Dendritic cell treated with granulocyte-macrophage colony-stimulating factor and Interleukin-4, amounts not matched to agents 40 ng/mL and 50 ng/mL, for 4 days (primary cell): ENCODE data around the gene FASN.

ENCODE experiments used
- H3K27ac Mint-ChIP-seq: one replicate; pipeline ENCODE4 v1.8.0; 2022; ENCODE audit warnings: mild to moderate bottlenecking, mixed read lengths
- H3K27me3 Mint-ChIP-seq: one replicate; pipeline ENCODE4 v1.8.0; 2022; ENCODE audit warnings: mild to moderate bottlenecking, mixed read lengths
- H3K36me3 Mint-ChIP-seq: one replicate; pipeline ENCODE4 v1.8.0; 2022; ENCODE audit warnings: low read depth, mixed read lengths
- H3K4me1 Mint-ChIP-seq: one replicate; pipeline ENCODE4 v1.8.0; 2022; ENCODE audit warnings: low read depth, mixed read lengths
- H3K4me3 Mint-ChIP-seq: one replicate; pipeline ENCODE4 v1.8.0; 2022; ENCODE audit warnings: mild to moderate bottlenecking, moderate library complexity, mixed read lengths
- H3K9me3 Mint-ChIP-seq: one replicate; pipeline ENCODE4 v1.8.0; 2022; ENCODE audit warnings: mixed read lengths
- intact Hi-C: fragments of 100-400 bp; cut with micrococcal nuclease; formaldehyde crosslinking; loops from one replicate; pipeline ENCODE4 v1.15.0; 2022

FASN gene

GRCh38 chr17:82050761-82051641, 47.0 kb downstream of the FASN start:
- Mint-ChIP-seq H3K27ac (peak overlapping the region; percentile 87), H3K27me3 (no peaks in the 10 kb centered on the region), H3K36me3 (peaks cover 79% of the 10 kb centered on the region), H3K9me3 (no peaks in the 10 kb centered on the region), H3K4me3 (peak overlapping the region; percentile 94), H3K4me1 (peaks cover 46% of the 10 kb centered on the region)
- intact Hi-C loops, result loop anchor here (1.0 kb wide), 1 partner anchor 14 kb away; the partner anchor contains the start of gene DCXR

DNA sequence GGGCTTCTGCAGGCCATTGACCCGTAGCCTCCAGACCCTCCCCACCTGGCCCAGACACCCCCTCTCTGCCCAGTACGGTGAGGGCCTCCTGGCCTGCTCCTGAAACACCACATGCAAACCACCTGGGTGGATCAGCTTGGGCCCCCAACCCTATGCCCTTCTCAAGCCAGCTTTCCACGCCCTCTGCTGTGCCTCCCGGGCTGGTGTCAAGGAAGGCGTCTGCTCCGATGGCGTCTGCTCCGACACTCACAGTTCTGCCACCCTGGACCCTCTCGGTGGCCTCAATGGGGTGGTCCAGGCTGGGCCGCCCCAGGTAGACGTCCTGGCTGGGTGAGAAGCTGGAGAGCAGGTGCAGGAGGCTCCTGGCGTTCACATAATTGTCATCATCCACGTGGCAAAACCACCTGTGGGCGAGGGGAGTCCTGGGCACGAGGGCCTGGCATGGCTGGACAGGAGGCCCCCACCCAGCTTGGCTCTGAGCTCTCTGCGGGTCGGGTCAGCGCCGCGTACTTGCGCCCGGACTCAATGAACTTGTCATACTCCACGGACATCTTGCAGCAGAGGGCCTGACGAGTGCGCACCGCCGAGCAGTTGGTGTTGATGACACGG, 47.8 kb downstream of the FASN start:
- peaks cover 46% of the 10 kb centered on the region for H3K4me1 Mint-ChIP-seq
- H3K36me3 Mint-ChIP-seq, result peaks cover 72% of the 10 kb centered on the region
- no peaks in the 10 kb centered on the region for H3K27me3 Mint-ChIP-seq
- peak overlapping the region; percentile 94 for H3K4me3 Mint-ChIP-seq
- H3K9me3 Mint-ChIP-seq, result no peaks in the 10 kb centered on the region
- intact Hi-C loops, result no loop called here
- peak overlapping the region; percentile 87 for H3K27ac Mint-ChIP-seq

GRCh38 chr17:82049521-82049971, 48.5 kb downstream of the FASN start:
- H3K9me3 Mint-ChIP-seq, result no peaks in the 10 kb centered on the region
- peaks cover 64% of the 10 kb centered on the region for H3K36me3 Mint-ChIP-seq
- intact Hi-C loops, result no loop called here
- peaks cover 46% of the 10 kb centered on the region for H3K4me1 Mint-ChIP-seq
- no peaks in the 10 kb centered on the region for H3K27me3 Mint-ChIP-seq
- no peak overlapping the region for H3K27ac Mint-ChIP-seq
- H3K4me3 Mint-ChIP-seq, result no peak overlapping the region

DNA sequence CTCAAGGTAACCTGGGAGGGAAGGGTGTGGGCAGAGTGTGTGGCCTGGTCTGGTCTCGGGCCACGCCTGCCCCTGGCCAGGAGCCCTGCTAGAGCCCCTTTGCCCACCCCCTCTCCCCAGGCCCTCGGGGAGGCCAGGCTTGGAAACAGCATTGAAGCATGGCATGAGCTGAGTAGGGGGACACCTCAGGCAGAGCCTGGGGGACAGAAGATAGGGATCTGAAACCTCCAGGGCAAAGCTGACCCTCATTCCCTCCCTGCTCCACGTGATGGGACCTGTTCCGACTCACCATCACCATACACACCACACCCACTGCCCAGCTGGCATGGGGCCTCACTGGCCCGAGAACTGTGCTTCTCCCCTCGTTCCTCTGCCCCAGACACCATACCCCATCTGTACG, 48.9 kb downstream of the FASN start:
- Mint-ChIP-seq H3K9me3 (no peaks in the 10 kb centered on the region), H3K36me3 (peaks cover 60% of the 10 kb centered on the region), H3K27ac (no peak overlapping the region), H3K4me3 (no peak overlapping the region), H3K27me3 (no peaks in the 10 kb centered on the region), H3K4me1 (peaks cover 43% of the 10 kb centered on the region)
- intact Hi-C loops, result no loop called here

GRCh38 chr17:82048571-82048971, 49.5 kb downstream of the FASN start:
- no peak overlapping the region for H3K4me3 Mint-ChIP-seq
- H3K9me3 Mint-ChIP-seq, result no peaks in the 10 kb centered on the region
- peaks cover 38% of the 10 kb centered on the region for H3K4me1 Mint-ChIP-seq
- peaks cover 55% of the 10 kb centered on the region for H3K36me3 Mint-ChIP-seq
- H3K27ac Mint-ChIP-seq, result peak overlapping the region; percentile 54
- H3K27me3 Mint-ChIP-seq, result no peaks in the 10 kb centered on the region
- intact Hi-C loops, result no loop called here

- H3K9me3 Mint-ChIP-seq, result no peaks in the 10 kb centered on the region
- peaks cover 32% of the 10 kb centered on the region for H3K4me1 Mint-ChIP-seq
- H3K4me3 Mint-ChIP-seq, result no peak overlapping the region
- intact Hi-C loops, result no loop called here
- H3K27ac Mint-ChIP-seq, result peak overlapping the region; percentile 54
- H3K27me3 Mint-ChIP-seq, result no peaks in the 10 kb centered on the region
- H3K36me3 Mint-ChIP-seq, result peaks cover 49% of the 10 kb centered on the region
Observed at GRCh38 chr17:82047914-82048570, 50.0 kb downstream of the FASN start.

- no peak overlapping the region for H3K4me3 Mint-ChIP-seq
- H3K36me3 Mint-ChIP-seq, result peaks cover 47% of the 10 kb centered on the region
- peaks cover 26% of the 10 kb centered on the region for H3K4me1 Mint-ChIP-seq
- no peaks in the 10 kb centered on the region for H3K27me3 Mint-ChIP-seq
- intact Hi-C loops, result no loop called here
- no peak overlapping the region for H3K27ac Mint-ChIP-seq
- no peaks in the 10 kb centered on the region for H3K9me3 Mint-ChIP-seq
Observed at GRCh38 chr17:82047379-82047778, 50.7 kb downstream of the FASN start.

- Mint-ChIP-seq H3K4me3 (no peak overlapping the region), H3K9me3 (no peaks in the 10 kb centered on the region), H3K4me1 (peaks cover 26% of the 10 kb centered on the region), H3K36me3 (peaks cover 47% of the 10 kb centered on the region), H3K27ac (no peak overlapping the region), H3K27me3 (no peaks in the 10 kb centered on the region)
- intact Hi-C loops, result no loop called here
Observed at GRCh38 chr17:82046903-82047302, 51.1 kb downstream of the FASN start.

GRCh38 chr17:82045936-82046484, 52.0 kb downstream of the FASN start:
- intact Hi-C loops, result no loop called here
- no peaks in the 10 kb centered on the region for H3K9me3 Mint-ChIP-seq
- no peak overlapping the region for H3K4me3 Mint-ChIP-seq
- H3K27me3 Mint-ChIP-seq, result peaks cover 4% of the 10 kb centered on the region
- H3K27ac Mint-ChIP-seq, result no peak overlapping the region
- H3K36me3 Mint-ChIP-seq, result peaks cover 46% of the 10 kb centered on the region
- peaks cover 31% of the 10 kb centered on the region for H3K4me1 Mint-ChIP-seq

GRCh38 chr17:82043507-82043906, 54.5 kb downstream of the FASN start:
- intact Hi-C loops, result no loop called here
- Mint-ChIP-seq H3K27me3 (peaks cover 7% of the 10 kb centered on the region), H3K9me3 (no peaks in the 10 kb centered on the region), H3K4me1 (peaks cover 19% of the 10 kb centered on the region), H3K4me3 (no peak overlapping the region), H3K27ac (no peak overlapping the region), H3K36me3 (peaks cover 21% of the 10 kb centered on the region)

GRCh38 chr17:82042649-82043048, 55.4 kb downstream of the FASN start:
- H3K36me3 Mint-ChIP-seq, result peaks cover 12% of the 10 kb centered on the region
- intact Hi-C loops, result no loop called here
- no peak overlapping the region for H3K4me3 Mint-ChIP-seq
- H3K27me3 Mint-ChIP-seq, result peaks cover 7% of the 10 kb centered on the region
- no peak overlapping the region for H3K27ac Mint-ChIP-seq
- H3K9me3 Mint-ChIP-seq, result no peaks in the 10 kb centered on the region
- peaks cover 25% of the 10 kb centered on the region for H3K4me1 Mint-ChIP-seq

GRCh38 chr17:82041144-82041814, 56.8 kb downstream of the FASN start:
- no peak overlapping the region for H3K27ac Mint-ChIP-seq
- H3K4me1 Mint-ChIP-seq, result peaks cover 31% of the 10 kb centered on the region
- intact Hi-C loops, result no loop called here
- H3K27me3 Mint-ChIP-seq, result peaks cover 7% of the 10 kb centered on the region
- H3K4me3 Mint-ChIP-seq, result no peak overlapping the region
- no peaks in the 10 kb centered on the region for H3K9me3 Mint-ChIP-seq
- H3K36me3 Mint-ChIP-seq, result no peaks in the 10 kb centered on the region

DNA sequence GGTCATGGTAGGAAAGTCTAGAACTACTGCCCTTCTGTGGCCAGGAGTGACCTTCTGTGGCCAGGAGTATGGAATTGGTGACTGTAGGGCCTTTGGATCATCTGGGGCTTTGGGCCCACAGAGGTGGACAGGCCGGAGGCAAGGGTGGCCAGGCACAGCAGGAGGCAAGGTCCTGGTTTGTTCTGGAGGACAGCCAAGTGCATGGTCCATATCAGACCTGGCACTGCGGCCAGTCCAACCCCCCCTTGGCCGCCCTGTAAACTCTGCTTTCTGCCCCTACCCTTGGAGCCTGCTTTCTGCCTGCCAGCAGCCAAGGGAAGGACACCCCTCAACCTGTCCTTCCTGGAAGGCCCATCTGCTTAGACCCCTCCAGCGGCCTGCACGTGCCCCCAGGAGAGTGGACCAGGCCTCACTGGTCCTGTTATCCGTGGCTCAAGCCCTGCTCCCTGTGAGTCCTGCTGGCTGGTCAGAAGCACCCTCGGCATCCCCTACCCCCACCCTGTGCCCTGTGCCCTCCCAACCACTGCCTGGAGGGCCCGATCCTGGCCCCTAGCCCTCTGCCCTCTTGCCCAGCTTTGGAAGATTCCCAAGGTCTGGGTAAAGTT, 58.2 kb downstream of the FASN start:
- Mint-ChIP-seq H3K27ac (peak overlapping the region; percentile 23), H3K4me1 (peaks cover 46% of the 10 kb centered on the region), H3K27me3 (peaks cover 8% of the 10 kb centered on the region), H3K9me3 (no peaks in the 10 kb centered on the region), H3K4me3 (no peak overlapping the region), H3K36me3 (peaks cover 15% of the 10 kb centered on the region)
- intact Hi-C loops, result loop anchor here (10.0 kb wide), 1 partner anchor 65 kb away; no protein-coding TSS in a partner anchor
